Measurements from ENCODE around the gene EFNA1.

GRCh38 chr1:155175281-155175926 lies 47.7 kb downstream of the EFNA1 start:
- TF ChIP-seq, protein P1, sequence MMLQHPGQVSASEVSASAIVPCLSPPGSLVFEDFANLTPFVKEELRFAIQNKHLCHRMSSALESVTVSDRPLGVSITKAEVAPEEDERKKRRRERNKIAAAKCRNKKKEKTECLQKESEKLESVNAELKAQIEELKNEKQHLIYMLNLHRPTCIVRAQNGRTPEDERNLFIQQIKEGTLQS (IDR thresholded peaks at IDR 0.05), result no peak
- TF ChIP-seq, protein P2, sequence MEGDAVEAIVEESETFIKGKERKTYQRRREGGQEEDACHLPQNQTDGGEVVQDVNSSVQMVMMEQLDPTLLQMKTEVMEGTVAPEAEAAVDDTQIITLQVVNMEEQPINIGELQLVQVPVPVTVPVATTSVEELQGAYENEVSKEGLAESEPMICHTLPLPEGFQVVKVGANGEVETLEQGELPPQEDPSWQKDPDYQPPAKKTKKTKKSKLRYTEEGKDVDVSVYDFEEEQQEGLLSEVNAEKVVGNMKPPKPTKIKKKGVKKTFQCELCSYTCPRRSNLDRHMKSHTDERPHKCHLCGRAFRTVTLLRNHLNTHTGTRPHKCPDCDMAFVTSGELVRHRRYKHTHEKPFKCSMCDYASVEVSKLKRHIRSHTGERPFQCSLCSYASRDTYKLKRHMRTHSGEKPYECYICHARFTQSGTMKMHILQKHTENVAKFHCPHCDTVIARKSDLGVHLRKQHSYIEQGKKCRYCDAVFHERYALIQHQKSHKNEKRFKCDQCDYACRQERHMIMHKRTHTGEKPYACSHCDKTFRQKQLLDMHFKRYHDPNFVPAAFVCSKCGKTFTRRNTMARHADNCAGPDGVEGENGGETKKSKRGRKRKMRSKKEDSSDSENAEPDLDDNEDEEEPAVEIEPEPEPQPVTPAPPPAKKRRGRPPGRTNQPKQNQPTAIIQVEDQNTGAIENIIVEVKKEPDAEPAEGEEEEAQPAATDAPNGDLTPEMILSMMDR (IDR thresholded peaks at IDR 0.05 in 2 of 3, conservative IDR thresholded peaks at IDR 0.05 in 1 of 3; ENCODE audit: borderline replicate concordance in 1 of 3, insufficient read depth in 1 of 3, low read depth in 2 of 3, low read length in 2 of 3), result no peak
- no peak for TF ChIP-seq REST (IDR thresholded peaks at IDR 0.05; ENCODE audit: low read depth)

Data from HCT116 (cell line).